SU-DHL-6 (cell line): Measurements from ENCODE around the gene SLCO2B1.

Experiments used
- H2AFZ ChIP-seq: fragments of 200-600 bp; sonication (generic); 2 replicates; pipeline ENCODE4 v1.6.1; 2014; ENCODE audit warnings: low read depth, mild to moderate bottlenecking, moderate library complexity, mixed read lengths, antibody characterized with exemption, low read length; ENCODE audit not compliant: severe bottlenecking
- H3F3A ChIP-seq: fragments of 200-600 bp; shearing (Covaris generic); 2 replicates; pipeline ENCODE4 v1.6.0; 2016; ENCODE audit warnings: antibody characterized with exemption, mild to moderate bottlenecking; ENCODE audit not compliant: insufficient read depth
- H3K27ac ChIP-seq: fragments of 200-600 bp; sonication (generic); 2 replicates; pipeline ENCODE4 v1.5.1; 2016; ENCODE audit warnings: low read depth, mild to moderate bottlenecking, low read length, moderate library complexity, mixed read lengths
- H3K27me3 ChIP-seq: fragments of 200-600 bp; sonication (generic), shearing (Covaris generic); 2 replicates; pipeline ENCODE4 v1.6.0; 2014; ENCODE audit warnings: mild to moderate bottlenecking, low read length
- H3K36me3 ChIP-seq: fragments of 200-600 bp; sonication (generic); 2 replicates; pipeline ENCODE4 v1.6.1; 2014; ENCODE audit warnings: mild to moderate bottlenecking, low read length, mixed read lengths
- H3K4me2 ChIP-seq: fragments of 300-600, 200-600 bp; shearing (Covaris generic), sonication (generic); 2 replicates; pipeline ENCODE4 v1.6.0; 2014; ENCODE audit warnings: low read length, low read depth, mild to moderate bottlenecking; ENCODE audit not compliant: poor library complexity, severe bottlenecking
- H3K4me3 ChIP-seq: fragments of 200-600 bp; sonication (generic); 2 replicates; pipeline ENCODE4 v1.5.1; 2014; ENCODE audit warnings: antibody characterized with exemption, low read length, mild to moderate bottlenecking, mixed read lengths; ENCODE audit not compliant: insufficient read depth, poor library complexity, severe bottlenecking
- H3K79me2 ChIP-seq: fragments of 200-600 bp; sonication (generic); 2 replicates; pipeline ENCODE4 v1.6.1; 2014; ENCODE audit warnings: mild to moderate bottlenecking, low read length, moderate library complexity; ENCODE audit not compliant: insufficient read depth
- H3K9ac ChIP-seq: fragments of 200-600 bp; sonication (generic); 2 replicates; pipeline ENCODE4 v1.7.0; 2014; ENCODE audit warnings: mild to moderate bottlenecking, low read length
- H3K9me2 ChIP-seq: fragments of 200-600 bp; sonication (generic); replicated peaks from 2 replicates; pipeline ENCODE4 v1.6.1; 2014; ENCODE audit warnings: low read length; ENCODE audit not compliant: insufficient read depth
- H3K9me3 ChIP-seq: fragments of 200-600 bp; sonication (generic); 2 replicates; pipeline ENCODE4 v1.6.1; 2014; ENCODE audit warnings: low read length, mixed read lengths; ENCODE audit not compliant: insufficient read depth
- H4K20me1 ChIP-seq: fragments of 200-600 bp; sonication (generic); 2 replicates; pipeline ENCODE4 v1.6.1; 2014; ENCODE audit warnings: low read depth, mild to moderate bottlenecking, antibody characterized with exemption, low read length, moderate library complexity, mixed read lengths
- CTCF ChIP-seq: fragments of 200-600 bp; sonication (generic); IDR thresholded peaks from one replicate; pipeline ENCODE4 v1.5.1; 2017; ENCODE audit warnings: antibody characterized with exemption, mild to moderate bottlenecking, low read length, moderate library complexity; ENCODE audit not compliant: insufficient read depth, poor library complexity, severe bottlenecking
- EZH2phosphoT487 ChIP-seq: fragments of 200-600 bp; sonication (generic), shearing (Covaris generic); conservative IDR thresholded peaks from 2 replicates; pipeline ENCODE4 v1.6.1; 2018; ENCODE audit warnings: mild to moderate bottlenecking, antibody characterized with exemption, low read length, moderate library complexity, mixed read lengths

The SLCO2B1 gene

GRCh38 chr11:75188671-75189070 lies 37.8 kb downstream of the SLCO2B1 start:
- Histone ChIP-seq H3K9me2 (no peaks in the 10 kb centered on the region), H3K4me2 (no peak overlapping the region), H3K4me3 (no peak overlapping the region), H3K36me3 (no peaks in the 10 kb centered on the region), H3K9me3 (no peaks in the 10 kb centered on the region), H3K27ac (no peak overlapping the region), H2AFZ (no peak overlapping the region), H3K27me3 (no peaks in the 10 kb centered on the region), H3K79me2 (no peaks in the 10 kb centered on the region), H3F3A (no peaks in the 10 kb centered on the region), H4K20me1 (no peaks in the 10 kb centered on the region), H3K9ac (no peak overlapping the region)
- no peak for TF ChIP-seq EZH2phosphoT487
- TF ChIP-seq CTCF, result no peak

GRCh38 chr11:75189108-75189507 lies 38.2 kb downstream of the SLCO2B1 start:
- Histone ChIP-seq H3K4me3 (no peak overlapping the region), H2AFZ (no peak overlapping the region), H3F3A (no peaks in the 10 kb centered on the region), H3K9ac (no peak overlapping the region), H3K9me2 (no peaks in the 10 kb centered on the region), H3K79me2 (no peaks in the 10 kb centered on the region), H3K27ac (no peak overlapping the region), H3K27me3 (no peaks in the 10 kb centered on the region), H3K9me3 (no peaks in the 10 kb centered on the region), H3K4me2 (no peak overlapping the region), H4K20me1 (no peaks in the 10 kb centered on the region), H3K36me3 (no peaks in the 10 kb centered on the region)
- no peak for TF ChIP-seq EZH2phosphoT487
- no peak for TF ChIP-seq CTCF

- H3F3A ChIP-seq, result no peaks in the 10 kb centered on the region
- no peak overlapping the region for H3K4me2 ChIP-seq
- H3K79me2 ChIP-seq, result no peaks in the 10 kb centered on the region
- H3K9me3 ChIP-seq, result no peaks in the 10 kb centered on the region
- H3K9me2 ChIP-seq, result no peaks in the 10 kb centered on the region
- TF ChIP-seq CTCF, result no peak
- no peak for TF ChIP-seq EZH2phosphoT487
- H3K36me3 ChIP-seq, result no peaks in the 10 kb centered on the region
- H3K27me3 ChIP-seq, result no peaks in the 10 kb centered on the region
- no peak overlapping the region for H2AFZ ChIP-seq
- H3K4me3 ChIP-seq, result no peak overlapping the region
- no peak overlapping the region for H3K27ac ChIP-seq
- no peak overlapping the region for H3K9ac ChIP-seq
- no peaks in the 10 kb centered on the region for H4K20me1 ChIP-seq
Observed at GRCh38 chr11:75189911-75190310, 39.0 kb downstream of the SLCO2B1 start.
